GM19238 (cell line): ENCODE data around the gene OSBPL10.
A peak's percentile ranks its signal among the peaks of the same experiment; 100 is the strongest.

Experiments
- DNase-seq: peaks from one replicate; pipeline ENCODE4 v3.0.0; 2011; ENCODE audit warnings: low spot score; ENCODE audit not compliant: insufficient read length

Gene OSBPL10

DNA sequence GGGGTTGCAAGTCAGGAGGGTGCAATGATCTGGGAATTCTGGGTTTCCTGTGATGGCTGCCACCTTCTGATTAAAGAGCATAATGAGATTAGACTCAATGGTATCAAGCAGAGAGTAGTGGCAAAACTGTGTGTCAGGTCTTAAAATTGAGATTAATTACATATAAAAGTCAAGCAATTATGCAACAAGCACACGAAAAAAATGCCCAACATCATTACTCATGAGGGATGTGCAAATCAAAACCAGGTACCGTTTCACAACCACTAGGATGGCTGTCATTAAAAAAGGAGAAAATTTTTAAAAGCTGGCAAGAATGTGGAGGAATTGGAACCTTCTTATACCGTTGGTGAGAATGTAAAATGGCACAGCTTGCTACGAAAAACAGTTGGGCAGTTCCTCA lies 205.0 kb downstream of the OSBPL10 start:
- DNase-seq, result no peak

DNA sequence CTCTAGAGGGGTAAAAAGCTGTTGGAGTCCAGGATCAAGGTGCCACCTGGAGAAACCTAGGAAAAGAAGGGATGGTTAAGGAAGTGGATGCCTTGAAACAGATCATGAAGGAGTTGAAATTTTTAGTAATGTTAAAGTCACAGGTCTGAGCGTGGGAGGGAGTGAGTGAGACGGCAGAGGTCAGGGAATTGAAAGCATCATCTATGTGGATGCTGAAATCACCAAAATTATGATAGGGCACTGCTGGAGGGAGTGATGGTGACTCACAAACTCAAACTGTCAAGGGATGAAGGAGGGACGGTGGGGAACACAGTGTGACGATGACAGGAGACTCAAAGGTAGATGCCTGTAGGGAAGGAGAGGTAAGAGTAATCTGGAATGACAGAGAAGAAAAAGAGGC lies 205.7 kb downstream of the OSBPL10 start:
- no peak for DNase-seq

DNA sequence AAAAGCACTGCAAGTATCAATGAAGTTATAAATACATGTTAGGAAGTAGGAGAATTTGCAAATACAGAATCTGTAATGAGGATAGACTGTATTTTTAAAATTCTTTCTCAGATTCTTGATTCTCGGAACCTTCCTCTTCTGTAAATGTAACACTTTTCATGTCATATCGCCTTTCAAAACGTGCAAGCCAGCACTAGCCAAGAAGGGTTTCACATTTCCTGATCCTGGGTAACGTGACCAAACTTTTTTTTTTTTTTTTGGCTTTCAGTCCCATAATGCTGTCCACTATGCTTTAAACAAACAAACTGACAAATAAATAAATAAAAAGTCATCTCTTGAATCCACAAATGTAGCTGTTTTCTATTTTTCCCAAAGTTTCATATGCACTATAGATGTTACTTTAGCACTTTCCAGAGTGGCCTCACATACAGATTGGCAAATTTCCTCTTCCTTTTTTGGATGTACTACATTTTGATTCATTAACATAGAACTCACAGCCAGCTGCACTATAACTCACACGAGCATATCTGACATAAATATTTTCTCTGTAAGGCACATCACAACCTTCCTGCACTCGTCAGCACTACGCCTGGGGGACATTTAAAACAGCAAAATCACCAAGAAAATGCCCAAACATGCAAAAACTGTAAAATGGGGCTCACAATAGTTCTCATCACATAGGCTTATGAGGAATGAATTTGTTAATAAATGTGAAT lies 208.1 kb downstream of the OSBPL10 start:
- DNase-seq, result no peak

DNA sequence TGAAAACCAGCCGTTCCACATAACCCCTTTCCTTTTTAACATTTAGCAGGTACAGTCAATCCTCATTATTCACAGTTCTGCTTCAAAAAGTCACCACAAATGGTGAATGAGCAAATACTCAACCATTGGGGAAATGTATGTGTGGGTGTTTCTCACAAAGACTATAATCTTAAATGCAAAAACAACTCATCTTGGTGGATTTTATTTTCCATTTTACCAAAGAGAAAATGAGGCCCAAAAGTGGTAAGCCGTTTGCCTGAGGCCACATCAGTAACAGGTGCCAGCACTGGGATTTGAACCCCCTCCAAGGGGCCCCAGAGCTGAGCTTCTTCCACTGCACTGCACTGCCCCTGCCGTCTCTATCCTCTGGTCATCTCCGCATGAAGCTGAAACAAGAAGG lies 208.8 kb downstream of the OSBPL10 start:
- DNase-seq, result no peak

DNA sequence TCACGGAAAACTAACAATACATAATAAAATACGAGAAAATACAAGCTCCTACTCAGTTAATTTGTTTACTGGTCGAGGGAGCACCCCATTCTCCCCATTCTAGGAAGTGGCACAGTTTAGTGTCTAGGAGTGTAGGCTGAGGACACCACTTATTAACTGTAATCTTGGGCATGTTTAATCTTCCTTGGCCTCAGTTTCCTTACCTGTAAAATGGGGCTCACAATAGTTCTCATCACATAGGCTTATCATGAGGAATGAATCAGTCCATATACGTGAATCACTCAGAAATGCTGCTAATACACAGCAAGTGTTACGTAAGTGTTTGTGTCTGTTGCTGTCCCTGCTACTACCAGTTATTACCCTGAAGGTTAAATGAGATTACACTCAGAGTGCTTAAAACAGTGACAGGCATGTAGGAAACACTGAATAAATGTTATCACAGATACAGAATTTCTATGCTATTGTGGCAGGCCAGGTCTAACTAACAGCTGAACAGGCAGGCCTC lies 210.2 kb downstream of the OSBPL10 start:
- DNase-seq, result no peak

- no peak for DNase-seq
These were observed 212.5 kb downstream of the OSBPL10 start for GRCh38 chr3:31768479-31769125.

DNA sequence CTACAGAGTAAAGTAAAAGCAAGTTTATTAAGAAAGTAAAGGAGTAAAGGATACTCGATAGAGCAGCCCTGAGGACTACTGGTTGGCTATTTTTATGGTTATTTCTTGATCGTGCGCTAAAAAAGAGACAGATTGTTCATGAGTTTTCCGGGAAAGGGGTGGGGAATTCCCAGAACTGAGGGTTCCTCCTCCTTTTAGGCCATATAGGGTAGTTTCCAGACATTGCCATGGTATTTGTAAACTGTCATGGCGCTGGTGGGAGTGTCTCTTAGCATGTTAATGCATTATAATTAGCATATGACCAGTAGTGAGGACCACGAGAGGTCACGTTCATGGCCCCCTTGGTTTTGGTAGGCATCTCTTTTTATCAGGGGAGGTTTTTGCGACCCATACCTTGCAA lies 213.1 kb downstream of the OSBPL10 start:
- no peak for DNase-seq

DNA sequence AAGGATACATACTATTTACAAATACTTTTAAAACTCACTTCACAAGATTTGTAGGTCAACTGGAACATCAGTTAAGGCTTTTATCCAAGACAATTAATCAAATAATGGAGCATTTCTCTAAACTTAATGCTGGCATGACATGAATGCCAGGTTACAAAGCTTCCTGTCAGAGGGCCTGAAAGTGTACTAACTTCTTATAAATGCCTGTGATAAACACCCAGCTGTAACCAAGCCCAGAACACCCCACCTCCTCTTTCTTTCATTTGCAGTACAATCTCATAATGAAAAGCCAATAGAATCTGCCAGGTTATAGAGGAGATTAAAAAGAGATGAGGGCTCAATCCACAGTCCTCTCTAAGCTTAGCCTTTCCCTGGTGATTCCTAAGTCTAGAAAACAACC lies 214.4 kb downstream of the OSBPL10 start:
- no peak for DNase-seq

DNA sequence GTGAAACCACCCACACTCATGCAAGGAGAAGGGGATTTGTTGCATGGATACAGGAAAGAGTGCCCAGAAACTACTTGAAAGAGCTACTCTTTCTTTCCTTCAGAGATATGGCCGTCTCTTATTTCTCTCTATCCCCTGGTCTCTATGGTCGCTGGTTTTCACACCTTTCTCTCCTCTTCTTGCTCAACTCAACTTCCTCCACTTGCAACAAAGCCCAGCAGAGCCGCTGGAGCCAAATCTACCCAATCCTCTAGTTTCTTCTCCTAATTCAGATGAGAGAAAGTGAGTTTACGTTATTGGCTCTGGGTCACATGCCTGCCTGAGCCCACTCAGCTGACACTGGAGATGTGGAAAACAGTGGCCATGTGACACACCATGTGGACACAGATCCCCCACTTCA lies 215.2 kb downstream of the OSBPL10 start:
- DNase-seq, result no peak

DNA sequence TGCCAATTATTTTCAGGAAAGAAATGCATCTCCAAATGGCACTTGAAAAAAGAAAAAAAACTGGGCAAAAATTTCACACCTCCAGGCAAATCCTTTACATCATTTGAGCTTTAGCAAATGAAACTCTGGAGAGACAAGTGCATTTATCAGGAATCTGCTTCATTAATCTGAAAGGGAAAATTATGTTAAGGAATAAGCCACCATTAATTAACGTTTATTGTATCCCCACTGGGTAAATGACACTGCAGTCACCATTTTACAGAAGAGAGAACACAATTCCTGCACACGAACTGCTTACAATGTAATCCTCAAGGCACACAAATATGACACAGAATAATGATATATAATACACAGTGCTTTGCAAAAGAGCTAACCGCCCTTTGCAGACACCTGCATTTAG lies 217.3 kb downstream of the OSBPL10 start:
- no peak for DNase-seq

GRCh38 chr3:31762888-31763351 lies 218.1 kb downstream of the OSBPL10 start:
- no peak for DNase-seq

- DNase-seq, result no peak
These were observed 218.8 kb downstream of the OSBPL10 start for GRCh38 chr3:31762097-31762764.

GRCh38 chr3:31760654-31761053 lies 220.4 kb downstream of the OSBPL10 start:
- DNase-seq, result no peak

- no peak for DNase-seq
These were observed 222.6 kb downstream of the OSBPL10 start for GRCh38 chr3:31758322-31758965.

DNA sequence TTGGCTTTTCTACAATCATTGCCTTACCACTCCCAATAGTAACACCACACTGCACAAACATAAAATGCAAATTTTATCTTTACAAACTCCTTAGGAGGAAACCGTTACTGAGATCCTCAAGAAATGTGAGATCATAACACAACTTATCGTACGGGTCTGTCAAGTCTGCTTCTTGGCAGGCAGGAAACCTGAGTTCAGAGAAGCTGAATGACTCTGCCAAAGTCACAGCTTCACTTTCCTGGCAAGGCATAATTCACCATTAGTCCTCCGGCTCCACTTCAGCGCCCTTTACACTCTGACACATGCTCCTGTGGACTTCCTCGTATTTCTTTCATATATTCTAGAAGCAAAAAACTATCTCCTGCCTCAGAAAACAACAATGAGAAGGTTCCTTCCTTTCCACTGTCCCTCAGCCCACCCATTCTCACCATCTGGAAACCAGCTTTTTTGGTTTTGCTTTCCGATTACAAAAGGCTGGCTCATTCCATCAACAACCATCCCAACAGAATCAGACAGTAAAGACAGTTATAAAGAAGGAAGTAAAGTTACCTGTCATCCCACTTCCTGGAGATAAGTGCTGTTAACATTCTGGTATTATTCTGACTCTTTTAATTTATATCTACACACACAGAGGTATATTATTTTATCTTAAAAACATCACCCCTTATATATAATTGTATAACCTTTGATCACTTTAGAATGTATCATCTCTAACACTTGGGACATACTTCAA lies 225.0 kb downstream of the OSBPL10 start:
- DNase-seq, result no peak

GRCh38 chr3:31754575-31755278 lies 226.3 kb downstream of the OSBPL10 start:
- DNase-seq, result peak; percentile 10

- no peak for DNase-seq
These were observed 228.0 kb downstream of the OSBPL10 start for GRCh38 chr3:31753050-31753425.

GRCh38 chr3:31752305-31753049 lies 228.6 kb downstream of the OSBPL10 start:
- no peak for DNase-seq

DNA sequence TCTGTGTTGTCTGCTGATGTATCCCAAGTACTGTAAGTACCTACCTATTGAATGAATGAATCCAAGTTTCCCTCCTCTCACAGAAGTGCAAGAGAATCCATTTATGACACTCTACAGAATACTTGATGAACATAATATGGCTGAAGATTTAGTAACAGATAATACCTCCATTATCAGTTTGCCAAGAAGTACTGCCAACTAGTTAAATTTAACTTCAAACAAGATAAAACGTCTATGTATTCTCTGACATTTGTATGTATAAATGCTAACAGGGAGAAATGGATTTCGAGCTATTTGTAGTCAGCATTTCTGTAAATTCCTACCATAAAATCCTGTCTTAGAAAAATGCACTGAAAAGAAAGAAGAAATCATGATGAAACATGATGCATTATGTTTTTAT lies 230.7 kb downstream of the OSBPL10 start:
- no peak for DNase-seq

GRCh38 chr3:31748933-31749295 lies 232.1 kb downstream of the OSBPL10 start:
- no peak for DNase-seq
